Epithelial cell of proximal tubule (primary cell): ENCODE data around the gene COL6A2. TPM values are rescaled to one million over a fixed set of nuclear protein-coding genes. Genes with fewer than 3 reads are reported as not detected.

Source experiments
- DNase-seq: peaks from one replicate; pipeline ENCODE4 v3.0.0-alpha.2; 2011; ENCODE audit warnings: low read depth
- H3K4me3 ChIP-seq: 2 replicates; pipeline ENCODE4 v1.5.1; 2011; ENCODE audit warnings: low read depth, mild to moderate bottlenecking, low read length
- total RNA-seq: library from RNA; depleted of rRNA; stranded (reverse); fragments of >200 nt; gene quantifications from 2 replicates; pipeline ENCODE4 v1.2.3, GENCODE V29; 2015
- TF ChIP-seq, protein P1 (sequence below): conservative IDR thresholded peaks from 2 replicates; pipeline ENCODE4 v1.5.1; 2012; ENCODE audit warnings: low read depth, mild to moderate bottlenecking, low read length

Gene COL6A2
- total RNA-seq, 1 donor from 2014 or later: 138 TPM

DNA sequence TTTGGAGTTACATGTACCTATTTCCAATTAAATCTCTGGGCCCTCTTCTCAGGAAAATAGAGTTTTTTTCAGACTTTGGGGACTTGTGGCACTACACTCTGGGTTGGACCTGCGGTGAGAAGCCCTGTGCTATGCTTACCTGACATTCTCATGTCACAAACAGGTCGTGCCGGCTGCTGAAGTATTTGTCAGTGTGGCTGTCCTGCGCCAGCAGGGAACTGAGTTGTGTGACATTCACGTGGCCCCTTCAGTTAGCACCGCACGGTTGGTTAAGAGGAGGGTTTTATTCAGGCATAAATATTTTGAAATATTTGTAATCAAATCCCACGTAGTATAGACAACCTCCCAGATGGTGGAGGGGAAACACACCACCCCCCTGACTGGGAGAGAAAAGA is 6.3 kb upstream of the COL6A2 start:
- TF ChIP-seq, protein P1, sequence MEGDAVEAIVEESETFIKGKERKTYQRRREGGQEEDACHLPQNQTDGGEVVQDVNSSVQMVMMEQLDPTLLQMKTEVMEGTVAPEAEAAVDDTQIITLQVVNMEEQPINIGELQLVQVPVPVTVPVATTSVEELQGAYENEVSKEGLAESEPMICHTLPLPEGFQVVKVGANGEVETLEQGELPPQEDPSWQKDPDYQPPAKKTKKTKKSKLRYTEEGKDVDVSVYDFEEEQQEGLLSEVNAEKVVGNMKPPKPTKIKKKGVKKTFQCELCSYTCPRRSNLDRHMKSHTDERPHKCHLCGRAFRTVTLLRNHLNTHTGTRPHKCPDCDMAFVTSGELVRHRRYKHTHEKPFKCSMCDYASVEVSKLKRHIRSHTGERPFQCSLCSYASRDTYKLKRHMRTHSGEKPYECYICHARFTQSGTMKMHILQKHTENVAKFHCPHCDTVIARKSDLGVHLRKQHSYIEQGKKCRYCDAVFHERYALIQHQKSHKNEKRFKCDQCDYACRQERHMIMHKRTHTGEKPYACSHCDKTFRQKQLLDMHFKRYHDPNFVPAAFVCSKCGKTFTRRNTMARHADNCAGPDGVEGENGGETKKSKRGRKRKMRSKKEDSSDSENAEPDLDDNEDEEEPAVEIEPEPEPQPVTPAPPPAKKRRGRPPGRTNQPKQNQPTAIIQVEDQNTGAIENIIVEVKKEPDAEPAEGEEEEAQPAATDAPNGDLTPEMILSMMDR: no peak
- no peak overlapping the region for H3K4me3 ChIP-seq
- DNase-seq: no peak

DNA sequence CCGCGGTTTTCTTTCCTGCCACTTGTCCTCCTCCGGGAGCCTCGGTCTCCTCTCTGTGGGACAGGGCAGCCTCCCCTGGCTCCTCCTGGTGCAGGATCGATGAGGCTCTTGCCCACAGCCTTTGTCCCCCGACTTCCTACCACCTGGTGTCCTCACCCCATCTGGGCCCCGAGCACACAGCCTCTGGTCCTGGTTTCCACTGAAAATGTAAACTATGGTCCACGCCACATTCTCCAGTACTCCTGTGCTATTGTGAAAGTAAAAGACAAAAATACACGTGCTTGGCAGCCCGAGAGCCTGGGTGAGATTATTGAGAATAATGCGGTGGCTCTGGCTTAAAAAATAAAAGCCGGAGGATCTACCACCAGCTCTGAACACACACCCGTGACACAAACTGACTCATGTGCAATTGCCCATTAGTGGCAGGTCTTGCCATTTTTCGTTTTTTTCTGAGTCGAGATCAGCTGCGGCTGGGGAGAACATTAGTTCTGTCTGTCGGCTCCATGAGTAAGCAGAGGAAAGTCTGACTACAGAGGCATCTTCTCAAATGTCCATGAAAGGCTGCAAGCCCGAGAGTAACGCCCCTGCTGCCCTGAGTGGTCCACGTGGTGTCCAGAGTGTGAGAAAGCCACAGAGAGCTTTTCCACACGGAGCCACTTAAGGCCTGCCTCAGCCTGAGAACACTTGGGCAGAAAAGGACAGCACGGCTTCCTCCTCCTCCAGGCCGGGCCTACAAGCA is 5.7 kb upstream of the COL6A2 start:
- DNase-seq: no peak

DNA sequence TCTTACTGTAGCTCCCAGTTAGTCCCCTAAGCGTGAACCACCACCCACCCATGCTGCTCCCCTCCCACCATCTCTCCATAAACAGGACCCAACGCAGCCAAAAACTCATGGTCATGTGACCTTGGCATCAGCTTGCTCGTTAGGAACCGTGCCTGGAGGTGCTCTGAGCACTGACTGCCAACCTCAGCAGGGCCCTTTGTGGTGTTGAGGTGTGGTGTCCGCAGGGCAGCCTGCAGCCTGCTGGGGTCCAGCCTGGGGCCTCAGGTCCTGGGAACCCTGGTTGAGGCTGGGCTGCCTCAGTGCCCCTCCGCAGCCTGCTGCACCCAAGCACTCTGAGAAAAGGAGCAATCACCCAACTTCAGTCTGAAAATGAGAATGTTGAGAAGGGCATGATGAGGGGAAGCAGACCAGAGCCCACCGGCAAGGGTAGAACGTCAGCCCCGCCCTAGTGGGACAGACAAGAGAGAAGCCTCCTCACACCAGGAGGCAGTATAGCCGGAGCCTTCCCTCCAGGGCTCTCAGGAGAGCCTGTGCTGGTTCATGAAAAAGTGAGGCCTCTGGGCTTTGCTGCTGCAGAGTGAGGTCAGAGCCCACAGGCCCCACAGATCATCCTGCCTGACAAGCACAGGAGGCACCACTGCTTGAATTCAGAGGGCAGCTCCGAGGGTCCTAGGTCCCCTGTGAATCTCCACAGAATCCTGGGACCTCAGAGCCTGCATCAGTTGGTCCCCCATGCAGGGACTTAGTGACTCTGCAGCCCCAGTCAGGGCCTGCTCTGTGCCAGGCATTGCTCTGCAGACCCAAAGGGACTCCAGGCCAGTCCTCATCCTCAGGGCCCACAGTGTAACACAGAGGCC is 4.9 kb upstream of the COL6A2 start:
- DNase-seq: no peak
- TF ChIP-seq, protein P1: no peak
- no peak overlapping the region for H3K4me3 ChIP-seq

More for the DNA sequence above, 5.7 kb upstream of the COL6A2 start:
- TF ChIP-seq, protein P1: no peak
- H3K4me3 ChIP-seq: no peak overlapping the region

DNA sequence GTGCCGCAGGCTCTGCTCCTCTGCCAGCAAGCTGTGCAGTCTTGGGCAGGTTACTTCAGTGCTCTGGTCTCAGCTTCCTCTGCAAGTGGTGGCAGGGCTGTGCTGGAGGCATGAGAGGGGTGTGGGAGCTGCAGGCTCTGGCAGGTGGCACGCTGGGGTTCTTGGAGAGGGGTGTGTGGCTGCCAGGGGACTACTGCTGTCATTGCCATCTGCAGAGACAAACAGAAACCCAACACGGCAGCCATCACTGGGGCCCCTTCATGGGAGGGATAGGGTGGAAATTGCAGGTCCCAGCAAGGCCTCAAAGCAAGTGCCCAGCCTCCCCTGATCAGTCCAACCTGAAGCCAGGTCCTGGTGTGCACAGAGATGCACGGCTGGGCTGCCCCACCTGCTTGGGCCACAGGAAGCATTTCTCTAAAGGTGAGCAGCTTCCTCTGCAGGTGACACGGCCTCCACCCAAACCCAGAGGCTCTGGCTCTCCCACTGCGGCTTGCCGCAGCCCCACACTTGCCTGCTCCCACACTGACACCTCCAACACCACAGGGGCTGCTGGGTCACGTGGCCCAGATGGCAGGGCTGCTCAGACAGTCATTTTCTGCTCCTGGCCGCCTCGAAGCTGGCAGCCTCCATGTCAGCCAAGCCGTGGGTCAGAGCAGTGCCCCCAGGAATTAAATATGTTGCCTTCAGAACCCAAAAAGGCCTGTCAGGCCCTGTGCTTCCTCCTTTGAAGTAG is 4.1 kb upstream of the COL6A2 start:
- DNase-seq: no peak
- TF ChIP-seq, protein P1: no peak
- no peak overlapping the region for H3K4me3 ChIP-seq

DNA sequence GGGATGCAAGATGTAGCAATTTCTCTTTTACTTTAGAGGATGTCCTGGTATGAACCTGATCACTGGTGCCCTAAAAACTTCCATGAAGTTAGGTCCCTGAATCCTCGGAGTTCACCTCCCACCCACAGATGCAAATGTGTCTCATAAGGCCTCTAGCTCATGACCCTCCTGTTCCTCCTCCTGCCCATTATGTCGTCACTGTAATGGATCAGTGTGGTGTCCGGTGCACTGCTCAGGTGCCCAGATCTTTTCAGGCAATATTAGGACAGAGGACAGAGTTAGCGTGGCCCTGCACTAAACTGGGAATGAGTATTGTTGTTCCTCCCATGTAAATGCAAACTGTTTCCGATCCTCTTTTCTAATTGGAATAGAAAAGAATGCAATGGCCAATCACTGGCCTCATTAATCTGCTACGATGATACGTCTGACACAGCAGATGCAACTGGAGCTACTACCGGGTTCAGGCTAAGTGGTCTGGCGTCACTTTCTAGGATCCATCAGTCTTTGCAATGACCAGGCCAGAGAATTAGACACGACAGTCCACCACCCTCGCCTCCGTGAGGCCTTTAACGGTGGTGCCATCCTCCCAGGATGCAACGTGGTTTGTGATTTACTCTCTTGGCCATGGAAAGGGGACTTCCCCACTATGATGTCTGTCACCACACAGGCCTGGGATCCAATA is 3.4 kb upstream of the COL6A2 start:
- DNase-seq: no peak
- TF ChIP-seq, protein P1: no peak
- no peak overlapping the region for H3K4me3 ChIP-seq

DNA sequence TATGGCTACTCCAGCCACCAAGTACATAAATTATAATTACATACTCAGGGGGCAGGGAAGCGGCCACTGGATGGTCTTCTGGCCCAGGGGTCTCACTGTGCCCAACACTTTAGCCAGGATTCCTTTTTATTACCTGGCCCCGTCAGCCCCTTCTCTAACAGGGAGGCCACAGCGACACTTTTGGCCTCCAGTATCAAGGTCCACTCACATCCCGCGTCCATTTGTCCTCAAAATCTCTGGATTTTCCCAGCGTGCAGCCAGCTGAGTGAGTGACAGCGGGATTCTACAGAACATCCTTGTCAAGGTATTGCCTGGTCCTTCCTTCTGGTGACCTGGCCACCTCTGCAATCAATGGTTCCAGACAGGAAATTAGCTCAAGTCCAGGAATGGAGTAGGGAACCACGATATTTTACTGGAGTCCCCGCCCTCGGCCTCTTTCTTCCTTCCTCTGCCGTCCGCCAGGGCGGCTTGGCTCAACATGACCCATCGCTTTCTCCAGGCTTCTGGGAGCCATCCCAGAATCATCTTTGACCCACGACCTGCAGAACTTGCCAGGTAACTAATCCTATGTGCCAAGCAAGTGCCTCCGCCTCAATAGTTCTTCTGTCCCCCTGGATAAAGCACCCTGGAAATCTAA is 2.7 kb upstream of the COL6A2 start:
- H3K4me3 ChIP-seq: no peak overlapping the region
- no peak for DNase-seq
- TF ChIP-seq, protein P1: no peak
